ENCODE results near the gene PITPNC1.

- no peak for TF ChIP-seq POLR2A (IDR thresholded peaks at IDR 0.05)
- no peak for TF ChIP-seq POLR2AphosphoS5 (IDR thresholded peaks at IDR 0.05)
- no peak for TF ChIP-seq CTCF (IDR thresholded peaks at IDR 0.05)
These were observed 146.0 kb downstream of the PITPNC1 start for GRCh38 chr17:67523101-67523500.

Data from breast epithelium (tissue), 3 donors.